Chondrocyte (in vitro differentiated cells): ENCODE data around the gene ABCA13. TPM values are rescaled to one million over a fixed set of nuclear protein-coding genes. Genes with fewer than 3 reads are reported as not detected.

Experiments
- DNase-seq: peaks from one replicate; pipeline ENCODE4 v3.0.0; 2021; ENCODE audit warnings: mixed read lengths, low spot score
- H3K27ac Mint-ChIP-seq: one replicate; pipeline ENCODE4 v1.8.0; 2021; ENCODE audit warnings: mild to moderate bottlenecking, moderate library complexity, mixed read lengths; ENCODE audit not compliant: unreplicated experiment
- H3K27me3 Mint-ChIP-seq: 2 replicates; pipeline ENCODE4 v1.8.0; 2021; ENCODE audit warnings: low read depth, mixed read lengths
- H3K36me3 Mint-ChIP-seq: 2 replicates; pipeline ENCODE4 v1.8.0; 2021; ENCODE audit warnings: low read depth, mixed read lengths
- H3K4me1 Mint-ChIP-seq: 2 replicates; pipeline ENCODE4 v1.8.0; 2021; ENCODE audit warnings: low read depth, mild to moderate bottlenecking, mixed read lengths
- H3K4me3 Mint-ChIP-seq: one replicate; pipeline ENCODE4 v1.8.0; 2021; ENCODE audit warnings: mild to moderate bottlenecking, moderate library complexity, mixed read lengths; ENCODE audit not compliant: unreplicated experiment
- H3K9me3 Mint-ChIP-seq: 2 replicates; pipeline ENCODE4 v1.8.0; 2021; ENCODE audit warnings: low read depth, mixed read lengths
- total RNA-seq: library from RNA; stranded (reverse); gene quantifications from 3 replicates; pipeline ENCODE4 v1.2.1, GENCODE V29; 2021
- TF ChIP-seq, protein P1 (sequence below): fragments of 200-600 bp; sonication (generic); IDR thresholded peaks from 2 replicates; pipeline ENCODE4 v1.5.0; 2021; ENCODE audit warnings: antibody characterized with exemption, mild to moderate bottlenecking, moderate library complexity

The ABCA13 gene
- total RNA-seq, 1 donor from 2014 or later = 0.07 TPM

DNA sequence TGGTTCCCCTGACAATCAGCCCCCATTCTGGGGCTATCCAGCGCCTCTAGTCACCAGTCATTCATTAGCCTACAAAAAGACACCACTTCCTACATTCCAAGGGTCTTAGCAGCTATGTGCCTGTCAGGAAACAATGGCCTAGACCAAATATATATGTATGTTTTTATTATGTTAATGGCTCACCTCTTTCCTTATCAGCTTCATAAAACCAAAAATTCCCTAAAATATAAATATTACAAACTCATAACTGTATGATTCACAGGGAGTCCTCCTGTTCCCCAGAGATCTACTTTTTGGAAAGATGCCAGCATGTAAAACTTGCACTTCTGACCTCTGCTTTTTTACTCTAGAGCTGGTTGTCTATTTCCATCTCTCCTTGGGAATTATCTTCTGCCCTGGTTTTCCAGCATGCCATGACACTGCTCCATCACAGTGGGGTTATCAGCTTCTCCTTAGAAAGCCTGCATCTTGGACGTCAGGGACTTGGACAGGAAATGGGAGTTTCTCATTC lies 79.2 kb downstream of the ABCA13 start:
- H3K27ac Mint-ChIP-seq = peak overlapping the region; percentile 15
- no peaks in the 10 kb centered on the region for H3K36me3 Mint-ChIP-seq

GRCh38 chr7:48251766-48252165 lies 80.5 kb downstream of the ABCA13 start:
- no peaks in the 10 kb centered on the region for H3K27me3 Mint-ChIP-seq
- H3K4me3 Mint-ChIP-seq = no peak overlapping the region
- DNase-seq = no peak

More for the DNA sequence above, 79.2 kb downstream of the ABCA13 start:
- TF ChIP-seq, protein P1, sequence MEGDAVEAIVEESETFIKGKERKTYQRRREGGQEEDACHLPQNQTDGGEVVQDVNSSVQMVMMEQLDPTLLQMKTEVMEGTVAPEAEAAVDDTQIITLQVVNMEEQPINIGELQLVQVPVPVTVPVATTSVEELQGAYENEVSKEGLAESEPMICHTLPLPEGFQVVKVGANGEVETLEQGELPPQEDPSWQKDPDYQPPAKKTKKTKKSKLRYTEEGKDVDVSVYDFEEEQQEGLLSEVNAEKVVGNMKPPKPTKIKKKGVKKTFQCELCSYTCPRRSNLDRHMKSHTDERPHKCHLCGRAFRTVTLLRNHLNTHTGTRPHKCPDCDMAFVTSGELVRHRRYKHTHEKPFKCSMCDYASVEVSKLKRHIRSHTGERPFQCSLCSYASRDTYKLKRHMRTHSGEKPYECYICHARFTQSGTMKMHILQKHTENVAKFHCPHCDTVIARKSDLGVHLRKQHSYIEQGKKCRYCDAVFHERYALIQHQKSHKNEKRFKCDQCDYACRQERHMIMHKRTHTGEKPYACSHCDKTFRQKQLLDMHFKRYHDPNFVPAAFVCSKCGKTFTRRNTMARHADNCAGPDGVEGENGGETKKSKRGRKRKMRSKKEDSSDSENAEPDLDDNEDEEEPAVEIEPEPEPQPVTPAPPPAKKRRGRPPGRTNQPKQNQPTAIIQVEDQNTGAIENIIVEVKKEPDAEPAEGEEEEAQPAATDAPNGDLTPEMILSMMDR = no peak
- H3K4me3 Mint-ChIP-seq = no peak overlapping the region
- no peaks in the 10 kb centered on the region for H3K9me3 Mint-ChIP-seq
- no peak for DNase-seq
- H3K4me1 Mint-ChIP-seq = peaks cover 19% of the 10 kb centered on the region
- H3K27me3 Mint-ChIP-seq = no peaks in the 10 kb centered on the region

DNA sequence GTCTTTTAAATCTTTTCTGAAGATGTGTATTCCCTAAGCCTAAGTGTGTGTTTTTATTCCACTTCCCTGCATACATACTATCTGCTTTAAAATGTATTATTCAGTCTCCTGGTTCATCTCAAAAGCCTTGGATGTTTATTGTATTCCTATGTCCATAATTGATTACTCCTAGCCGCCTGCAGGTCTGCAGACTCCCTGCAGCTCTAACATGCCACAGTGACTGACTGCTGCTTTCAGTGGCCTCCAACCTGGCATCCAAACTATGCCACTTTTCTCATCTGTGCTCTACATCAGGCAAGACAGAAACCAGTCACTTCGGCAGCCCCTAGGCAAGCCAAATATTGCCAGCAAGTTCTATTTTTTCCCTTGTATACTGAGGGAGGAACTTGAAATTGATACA lies 81.7 kb downstream of the ABCA13 start:
- H3K36me3 Mint-ChIP-seq = no peaks in the 10 kb centered on the region
- H3K4me1 Mint-ChIP-seq = peaks cover 11% of the 10 kb centered on the region
- DNase-seq = no peak
- no peak overlapping the region for H3K4me3 Mint-ChIP-seq
- no peak overlapping the region for H3K27ac Mint-ChIP-seq
- TF ChIP-seq, protein P1 = no peak
- peaks cover 7% of the 10 kb centered on the region for H3K9me3 Mint-ChIP-seq
- no peaks in the 10 kb centered on the region for H3K27me3 Mint-ChIP-seq

More at GRCh38 chr7:48251766-48252165, 80.5 kb downstream of the ABCA13 start:
- Mint-ChIP-seq H3K27ac (no peak overlapping the region), H3K9me3 (peaks cover 1% of the 10 kb centered on the region), H3K36me3 (no peaks in the 10 kb centered on the region), H3K4me1 (peaks cover 11% of the 10 kb centered on the region)
- TF ChIP-seq, protein P1 = no peak

GRCh38 chr7:48255046-48255445 lies 83.8 kb downstream of the ABCA13 start:
- Mint-ChIP-seq H3K4me1 (peaks cover 11% of the 10 kb centered on the region), H3K27ac (no peak overlapping the region), H3K4me3 (no peak overlapping the region), H3K27me3 (no peaks in the 10 kb centered on the region), H3K9me3 (peaks cover 7% of the 10 kb centered on the region), H3K36me3 (no peaks in the 10 kb centered on the region)
- DNase-seq = no peak
- TF ChIP-seq, protein P1 = no peak

DNA sequence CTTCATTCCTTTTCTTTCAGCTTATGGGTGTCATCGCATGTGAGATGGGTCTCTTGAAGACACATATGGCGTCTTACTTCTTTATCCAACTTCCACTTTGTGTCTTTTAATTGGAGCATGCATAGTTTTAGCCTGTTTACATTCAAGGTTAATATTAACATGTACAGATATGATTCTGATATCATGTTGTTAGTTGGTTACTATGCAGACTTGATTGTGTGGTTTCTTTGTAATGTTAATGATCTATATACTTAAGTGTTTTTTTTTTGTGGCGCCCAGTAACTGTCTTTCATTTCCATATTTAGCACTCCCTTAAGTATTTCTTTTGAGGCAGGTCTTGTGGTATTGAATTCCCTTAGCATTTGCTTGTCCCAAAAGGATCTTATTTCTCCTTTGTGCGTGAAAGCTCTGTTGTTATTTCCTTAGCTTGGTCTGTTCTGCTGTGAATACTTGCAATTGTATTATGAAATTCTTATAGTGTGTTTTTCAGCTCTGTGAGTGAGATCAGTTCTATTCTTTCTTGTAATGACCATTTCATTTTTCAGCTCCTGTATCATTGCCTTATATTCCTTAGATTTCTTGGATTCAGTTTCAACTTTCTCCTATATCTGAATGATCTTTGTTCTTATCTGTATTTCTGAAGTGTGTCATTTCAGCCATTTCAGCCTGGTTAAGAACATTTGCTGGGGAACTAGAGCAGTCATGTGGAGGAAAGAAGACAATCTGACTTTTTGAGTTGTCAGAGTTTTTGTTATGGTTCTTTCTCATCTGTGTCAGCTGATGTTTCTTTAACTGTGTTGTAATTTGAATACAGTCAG lies 88.4 kb downstream of the ABCA13 start:
- DNase-seq = no peak
- no peaks in the 10 kb centered on the region for H3K4me1 Mint-ChIP-seq
- H3K4me3 Mint-ChIP-seq = no peak overlapping the region
- TF ChIP-seq, protein P1 = no peak
- no peaks in the 10 kb centered on the region for H3K36me3 Mint-ChIP-seq
- H3K9me3 Mint-ChIP-seq = peaks cover 7% of the 10 kb centered on the region
- peaks cover 2% of the 10 kb centered on the region for H3K27me3 Mint-ChIP-seq
- no peak overlapping the region for H3K27ac Mint-ChIP-seq
